ENCODE data around the gene ARFRP1. TPM values are rescaled to one million over a fixed set of nuclear protein-coding genes. Genes with fewer than 3 reads are reported as not detected.
A peak's percentile ranks its signal among the peaks of the same experiment; 100 is the strongest.

The ARFRP1 gene
- total and polyA plus RNA-seq, 2 of the 13 experiments (the other 11 are each of a cell fraction or from before 2014, with no cell fraction given) = 32.0 to 51.1 TPM

DNA sequence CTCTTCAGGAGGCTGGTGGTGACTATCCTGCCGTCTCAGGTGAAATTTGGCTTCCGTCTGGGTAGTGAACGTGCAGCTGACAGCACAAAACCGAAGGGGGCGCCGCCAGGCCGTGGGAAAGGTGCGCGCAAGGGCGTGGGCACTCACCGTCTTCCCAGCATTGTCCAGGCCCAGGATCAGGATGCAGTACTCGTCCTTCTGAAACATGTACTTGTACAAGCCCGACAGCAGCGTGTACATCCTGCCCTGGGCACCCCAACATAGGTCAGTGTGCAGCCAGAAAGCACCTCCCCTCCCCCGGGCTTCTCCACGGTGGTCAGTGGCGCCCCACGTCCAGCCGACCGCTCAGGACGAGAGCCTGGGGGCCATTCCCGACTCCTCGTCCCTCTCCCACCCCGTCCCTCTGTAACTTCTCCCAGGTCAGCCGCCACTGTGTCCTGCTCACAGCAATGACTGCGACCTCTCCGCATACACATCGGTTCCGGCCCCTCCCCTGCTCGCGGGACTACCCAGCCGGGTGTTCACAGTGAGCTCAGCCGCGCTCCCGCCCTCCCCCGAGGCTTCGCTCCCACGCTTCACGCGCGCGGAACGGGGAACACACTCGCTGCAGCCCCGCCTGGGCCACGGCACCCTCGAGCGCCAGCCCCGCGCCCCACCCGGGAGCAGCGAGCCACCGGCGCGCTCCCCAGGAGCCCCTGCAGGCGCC, 771 bp downstream of the ARFRP1 start (continued):
- peak; percentile 11; the same call in 1 of the 2 replicates for TF ChIP-seq NFKB2 (CRISPR knock-in tag; IDR thresholded peaks at IDR 0.05; ENCODE audit: borderline replicate concordance)
- peak; percentile 54; the same call in 1 of the 2 replicates for TF ChIP-seq IKZF5 (CRISPR knock-in tag; IDR thresholded peaks at IDR 0.05)
- TF ChIP-seq, protein P1, sequence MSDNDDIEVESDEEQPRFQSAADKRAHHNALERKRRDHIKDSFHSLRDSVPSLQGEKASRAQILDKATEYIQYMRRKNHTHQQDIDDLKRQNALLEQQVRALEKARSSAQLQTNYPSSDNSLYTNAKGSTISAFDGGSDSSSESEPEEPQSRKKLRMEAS (IDR thresholded peaks at IDR 0.05) = peak; percentile 80; the same call in 1 of the 2 replicates
- TF ChIP-seq KDM5A (IDR thresholded peaks at IDR 0.05; ENCODE audit: borderline replicate concordance, low read length) = peak; percentile 70; the same call in 1 of the 2 replicates
- TF ChIP-seq HIVEP1 (CRISPR knock-in tag; IDR thresholded peaks at IDR 0.05) = peak; percentile 36; the same call in 1 of the 2 replicates
- TF ChIP-seq MED1 (CRISPR knock-in tag; IDR thresholded peaks at IDR 0.05) = peak; percentile 50; the same call in 1 of the 2 replicates
- TF ChIP-seq MEIS2 (CRISPR knock-in tag; IDR thresholded peaks at IDR 0.05) = no peak; the same call in 1 of the 2 replicates
- no peak for TF ChIP-seq ZNF773 (CRISPR knock-in tag; IDR thresholded peaks at IDR 0.05; ENCODE audit: borderline replicate concordance)
- TF ChIP-seq ZNF597 (CRISPR knock-in tag; IDR thresholded peaks at IDR 0.05) = no peak
- no peak for TF ChIP-seq ZNF530 (CRISPR knock-in tag; IDR thresholded peaks at IDR 0.05; ENCODE audit: low read depth)
- TF ChIP-seq, protein P2, sequence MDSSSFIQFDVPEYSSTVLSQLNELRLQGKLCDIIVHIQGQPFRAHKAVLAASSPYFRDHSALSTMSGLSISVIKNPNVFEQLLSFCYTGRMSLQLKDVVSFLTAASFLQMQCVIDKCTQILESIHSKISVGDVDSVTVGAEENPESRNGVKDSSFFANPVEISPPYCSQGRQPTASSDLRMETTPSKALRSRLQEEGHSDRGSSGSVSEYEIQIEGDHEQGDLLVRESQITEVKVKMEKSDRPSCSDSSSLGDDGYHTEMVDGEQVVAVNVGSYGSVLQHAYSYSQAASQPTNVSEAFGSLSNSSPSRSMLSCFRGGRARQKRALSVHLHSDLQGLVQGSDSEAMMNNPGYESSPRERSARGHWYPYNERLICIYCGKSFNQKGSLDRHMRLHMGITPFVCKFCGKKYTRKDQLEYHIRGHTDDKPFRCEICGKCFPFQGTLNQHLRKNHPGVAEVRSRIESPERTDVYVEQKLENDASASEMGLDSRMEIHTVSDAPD (CRISPR knock-in tag; IDR thresholded peaks at IDR 0.05) = no peak
- TF ChIP-seq ZNF879 (CRISPR knock-in tag; IDR thresholded peaks at IDR 0.05) = peak; percentile 83
- TF ChIP-seq CTCF (CRISPR knock-in tag; IDR thresholded peaks at IDR 0.05) = peak; percentile 98
- 0 out of 2 replicates have a peak, but pooled peaks have one; percentile 21 for TF ChIP-seq ZFP1 (CRISPR knock-in tag; IDR thresholded peaks at IDR 0.05)
- TF ChIP-seq, protein P3, sequence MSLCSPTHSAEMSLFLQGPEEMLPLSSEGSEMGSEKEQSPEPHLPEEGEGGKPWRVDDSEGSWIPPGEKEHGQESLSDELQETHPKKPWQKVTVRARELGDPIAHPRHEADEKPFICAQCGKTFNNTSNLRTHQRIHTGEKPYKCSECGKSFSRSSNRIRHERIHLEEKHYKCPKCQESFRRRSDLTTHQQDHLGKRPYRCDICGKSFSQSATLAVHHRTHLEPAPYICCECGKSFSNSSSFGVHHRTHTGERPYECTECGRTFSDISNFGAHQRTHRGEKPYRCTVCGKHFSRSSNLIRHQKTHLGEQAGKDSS (CRISPR knock-in tag; IDR thresholded peaks at IDR 0.05; ENCODE audit: borderline replicate concordance, low read depth) = peak; percentile 67
- TF ChIP-seq SOX13 (IDR thresholded peaks at IDR 0.05) = no peak
- peak in 1 of 2 experiments; percentile 37; a peak in 1 of 4 replicates for TF ChIP-seq SOX13 (CRISPR knock-in tag; conservative IDR thresholded peaks at IDR 0.05 in 1 of 2, IDR thresholded peaks at IDR 0.05 in 1 of 2)
- 0 out of 2 replicates have a peak, but pooled peaks have one; percentile 60 for TF ChIP-seq TSC22D2 (CRISPR knock-in tag; IDR thresholded peaks at IDR 0.05; ENCODE audit: borderline replicate concordance)
- TF ChIP-seq SOX6 (IDR thresholded peaks at IDR 0.05) = no peak
- TF ChIP-seq SOX6 (CRISPR knock-in tag; IDR thresholded peaks at IDR 0.05) = peak; percentile 43; the same call in 1 of the 2 replicates
- TF ChIP-seq ZNF841 (CRISPR knock-in tag; IDR thresholded peaks at IDR 0.05; ENCODE audit: borderline replicate concordance) = 0 out of 2 replicates have a peak, but pooled peaks have one; percentile 3
- peak; percentile 81; the same call in 1 of the 2 replicates for TF ChIP-seq ZNF614 (CRISPR knock-in tag; IDR thresholded peaks at IDR 0.05; ENCODE audit: borderline replicate concordance)
- no peak for TF ChIP-seq JUN (CRISPR knock-in tag; IDR thresholded peaks at IDR 0.05)
- no peak for TF ChIP-seq SMARCC2 (IDR thresholded peaks at IDR 0.05)
